ENCODE results near the gene SEPTIN5.

The SEPTIN5 gene

GRCh38 chr22:19739911-19740449 is 25.7 kb downstream of the SEPTIN5 start:
- Mint-ChIP-seq H3K27ac (no peak overlapping the region), H3K27me3 (ENCODE audit: low read depth, poor library complexity) (peaks cover 35% of the 10 kb centered on the region), H3K36me3 (ENCODE audit: low read depth) (no peaks in the 10 kb centered on the region), H3K9me3 (no peaks in the 10 kb centered on the region), H3K4me3 (no peak overlapping the region), H3K4me1 (peaks cover 45% of the 10 kb centered on the region)
- TF ChIP-seq CTCF (IDR thresholded peaks at IDR 0.05) = no peak
- DNase-seq = no peak

GRCh38 chr22:19740586-19740985 is 26.3 kb downstream of the SEPTIN5 start:
- Mint-ChIP-seq H3K27me3 (ENCODE audit: low read depth, poor library complexity) (peaks cover 30% of the 10 kb centered on the region), H3K36me3 (ENCODE audit: low read depth) (no peaks in the 10 kb centered on the region), H3K4me1 (peaks cover 42% of the 10 kb centered on the region), H3K27ac (no peak overlapping the region), H3K4me3 (no peak overlapping the region), H3K9me3 (no peaks in the 10 kb centered on the region)
- DNase-seq = no peak
- TF ChIP-seq CTCF (IDR thresholded peaks at IDR 0.05) = no peak

GRCh38 chr22:19741053-19741452 is 26.8 kb downstream of the SEPTIN5 start:
- H3K9me3 Mint-ChIP-seq = no peaks in the 10 kb centered on the region

GRCh38 chr22:19742160-19743066 is 28.1 kb downstream of the SEPTIN5 start:
- no peak for TF ChIP-seq CTCF (IDR thresholded peaks at IDR 0.05)
- H3K27me3 Mint-ChIP-seq (ENCODE audit: low read depth, poor library complexity) = peaks cover 28% of the 10 kb centered on the region
- no peaks in the 10 kb centered on the region for H3K36me3 Mint-ChIP-seq (ENCODE audit: low read depth)
- no peak overlapping the region for H3K27ac Mint-ChIP-seq
- H3K4me1 Mint-ChIP-seq = peaks cover 32% of the 10 kb centered on the region
- no peak for DNase-seq
- no peaks in the 10 kb centered on the region for H3K9me3 Mint-ChIP-seq
- H3K4me3 Mint-ChIP-seq = no peak overlapping the region

More at GRCh38 chr22:19741053-19741452, 26.8 kb downstream of the SEPTIN5 start:
- no peak overlapping the region for H3K27ac Mint-ChIP-seq
- no peak for TF ChIP-seq CTCF (IDR thresholded peaks at IDR 0.05)
- peaks cover 39% of the 10 kb centered on the region for H3K4me1 Mint-ChIP-seq
- DNase-seq = no peak
- H3K4me3 Mint-ChIP-seq = no peak overlapping the region
- peaks cover 28% of the 10 kb centered on the region for H3K27me3 Mint-ChIP-seq (ENCODE audit: low read depth, poor library complexity)
- H3K36me3 Mint-ChIP-seq (ENCODE audit: low read depth) = no peaks in the 10 kb centered on the region

GRCh38 chr22:19743081-19743480 is 28.8 kb downstream of the SEPTIN5 start:
- no peak for TF ChIP-seq CTCF (IDR thresholded peaks at IDR 0.05)
- H3K27me3 Mint-ChIP-seq (ENCODE audit: low read depth, poor library complexity) = peaks cover 32% of the 10 kb centered on the region
- peaks cover 29% of the 10 kb centered on the region for H3K4me1 Mint-ChIP-seq

More at GRCh38 chr22:19743081-19743480, 28.8 kb downstream of the SEPTIN5 start:
- H3K27ac Mint-ChIP-seq = no peak overlapping the region
- DNase-seq = no peak
- H3K4me3 Mint-ChIP-seq = no peak overlapping the region
- H3K9me3 Mint-ChIP-seq = no peaks in the 10 kb centered on the region
- H3K36me3 Mint-ChIP-seq (ENCODE audit: low read depth) = no peaks in the 10 kb centered on the region

All from nephron progenitor cell (in vitro differentiated cells).